GM21390 (cell line): ENCODE data around the gene RIOK2.
"Not testable (repeated sequence)": the region's sequence is repeated elsewhere in the genome, so short reads cannot be mapped to it uniquely, and the experiment has no call there.

ENCODE experiments used
- ATAC-seq: cut with Tn5 transposase; IDR thresholded peaks from one replicate; pipeline ENCODE4 v1.9.1; 2021; ENCODE audit not compliant: unreplicated experiment

Gene RIOK2

GRCh38 chr5:97183100-97183929, at the start of gene RIOK2:
Gene RIOK2 (minus strand): TSS chr5:97183247. CDS start chr5:97183191, 56 bp downstream.
- ATAC-seq = peak; percentile 92

GRCh38 chr5:97231025-97231636, 48.1 kb upstream of the RIOK2 start:
- ATAC-seq = peak; percentile 90

DNA sequence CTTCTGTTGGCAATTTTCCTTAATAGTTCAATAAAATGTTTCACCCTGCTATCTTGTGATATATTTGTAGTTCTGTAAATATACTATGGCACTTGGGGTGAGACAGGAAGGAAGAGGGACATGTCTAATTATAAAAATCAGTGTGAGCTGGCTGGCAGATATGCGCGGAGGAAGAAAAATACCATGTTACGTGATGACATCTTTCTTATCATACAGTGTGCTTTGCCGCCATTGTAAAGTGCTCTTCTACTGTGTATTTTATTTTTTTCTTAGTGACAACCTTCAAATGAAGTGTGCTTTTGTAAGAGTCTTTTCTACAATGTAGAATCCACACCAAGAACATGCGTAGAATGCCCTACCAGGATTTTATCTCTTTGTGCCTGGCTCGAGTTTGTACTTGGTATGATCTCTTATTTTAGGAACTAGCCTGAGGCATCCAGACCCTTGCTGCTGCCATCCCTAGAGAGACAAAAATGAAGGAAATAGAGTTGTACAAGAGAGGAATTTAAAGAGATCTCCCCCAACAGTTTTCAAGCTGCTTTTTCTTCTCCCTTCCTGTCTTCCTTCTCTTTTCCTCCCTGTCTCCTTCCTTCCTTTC, 46.7 kb upstream of the RIOK2 start:
- no peak for ATAC-seq

DNA sequence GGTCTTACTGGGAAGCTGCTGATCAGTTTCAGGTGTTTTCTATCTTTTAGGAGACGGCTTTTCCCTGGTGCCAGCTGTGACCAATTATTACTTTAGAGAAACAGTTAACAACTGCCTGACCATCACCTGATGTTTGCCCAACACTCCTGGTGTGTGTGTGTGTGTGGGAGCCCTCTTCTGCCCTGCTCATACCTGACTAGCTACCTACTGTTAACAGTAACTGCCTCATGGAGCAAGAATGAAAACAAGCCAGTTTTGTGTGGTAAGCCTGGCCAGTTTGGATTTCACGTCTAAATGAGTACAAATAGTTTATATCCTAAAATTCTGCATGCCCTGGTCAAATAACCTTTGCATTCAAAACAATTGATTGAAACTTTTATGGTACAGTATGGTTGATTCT, 46.1 kb upstream of the RIOK2 start:
- ATAC-seq = no peak

DNA sequence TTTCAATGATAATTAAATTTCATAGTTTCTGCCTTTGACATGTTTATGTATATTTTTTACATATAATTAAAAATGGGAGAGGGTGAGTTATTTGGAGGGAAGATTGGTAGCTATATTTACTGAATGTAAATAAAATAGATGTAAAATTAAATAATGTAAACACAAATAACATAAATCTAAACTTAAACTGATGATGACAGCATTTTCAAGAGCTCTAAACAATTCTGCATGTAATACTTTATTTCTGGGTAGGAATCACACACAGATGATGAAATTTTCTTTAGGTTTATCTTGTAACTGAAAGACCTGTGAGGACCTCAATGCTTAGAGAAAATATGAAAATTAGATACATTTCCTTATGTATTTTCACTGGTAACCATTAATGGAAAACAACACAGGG, 42.2 kb upstream of the RIOK2 start:
- no peak for ATAC-seq

GRCh38 chr5:97224112-97224750, 41.2 kb upstream of the RIOK2 start:
- ATAC-seq = no peak

GRCh38 chr5:97223596-97223995, 40.5 kb upstream of the RIOK2 start:
- ATAC-seq = no peak

DNA sequence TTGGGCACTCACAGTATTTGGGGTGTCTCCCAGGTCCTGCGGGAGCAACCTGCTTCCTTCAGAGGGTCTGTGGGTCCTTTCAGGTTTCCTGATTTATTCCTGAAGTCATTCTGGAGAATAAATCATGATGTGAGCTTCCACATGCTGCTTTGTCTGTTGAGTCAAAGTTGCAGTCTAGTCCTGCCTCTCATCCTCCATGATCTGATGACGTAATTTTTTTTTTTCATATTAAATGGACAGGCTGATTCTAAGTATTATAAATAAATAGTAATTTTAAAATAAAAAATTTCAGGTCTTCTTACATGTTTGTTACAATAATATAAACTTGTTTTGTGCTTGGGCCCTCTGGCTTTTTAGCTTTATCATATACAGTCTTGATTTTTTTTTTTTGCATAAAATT, 26.3 kb upstream of the RIOK2 start:
- ATAC-seq = no peak

GRCh38 chr5:97208714-97209113, 25.7 kb upstream of the RIOK2 start:
- no peak for ATAC-seq

DNA sequence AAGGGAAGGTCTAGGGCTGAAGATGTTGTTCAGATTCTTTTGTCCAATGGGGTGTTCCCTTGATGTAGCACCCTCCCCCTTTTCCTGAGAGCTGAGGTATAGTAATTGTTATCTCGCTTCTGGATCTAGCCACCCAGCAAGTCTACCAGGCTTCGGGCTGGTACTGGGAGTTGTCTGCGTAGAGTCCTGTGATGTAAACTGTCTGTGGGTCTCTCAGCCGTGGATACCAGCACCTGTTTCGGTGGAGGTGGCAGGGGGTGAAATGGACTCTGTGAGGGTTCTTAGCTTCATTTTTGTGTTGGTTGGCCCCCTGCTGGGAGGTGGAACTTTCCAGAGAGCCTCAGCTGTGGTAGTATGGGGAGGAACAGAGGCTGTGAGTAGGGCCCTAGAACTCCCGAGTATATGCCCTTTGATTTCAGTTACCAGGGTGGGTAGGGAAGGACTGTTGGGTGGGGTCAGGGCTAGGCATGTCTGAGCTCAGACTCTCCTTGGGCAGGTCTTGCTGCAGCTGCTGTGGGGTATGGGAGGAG, 25.2 kb upstream of the RIOK2 start:
- no peak for ATAC-seq

DNA sequence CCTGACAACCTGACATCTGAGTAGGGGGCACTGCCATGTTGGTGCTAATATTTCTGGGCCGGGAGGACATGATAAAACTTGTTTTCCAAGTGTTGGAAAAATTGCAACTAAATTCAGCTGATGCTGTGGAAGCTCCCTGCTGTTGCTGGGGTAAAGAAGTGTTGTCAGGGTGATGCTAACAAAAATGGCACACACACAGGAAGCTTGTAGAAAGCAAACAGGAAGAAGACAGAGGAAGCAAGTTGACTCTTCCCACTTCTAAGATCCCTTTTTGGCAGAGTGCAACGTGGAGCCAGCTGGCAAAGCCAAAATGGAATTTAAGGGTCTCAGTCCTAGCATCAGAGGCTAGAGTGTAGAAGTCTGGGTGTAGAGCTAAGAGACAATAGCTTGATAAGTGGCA, 11.3 kb upstream of the RIOK2 start:
- ATAC-seq = no peak

DNA sequence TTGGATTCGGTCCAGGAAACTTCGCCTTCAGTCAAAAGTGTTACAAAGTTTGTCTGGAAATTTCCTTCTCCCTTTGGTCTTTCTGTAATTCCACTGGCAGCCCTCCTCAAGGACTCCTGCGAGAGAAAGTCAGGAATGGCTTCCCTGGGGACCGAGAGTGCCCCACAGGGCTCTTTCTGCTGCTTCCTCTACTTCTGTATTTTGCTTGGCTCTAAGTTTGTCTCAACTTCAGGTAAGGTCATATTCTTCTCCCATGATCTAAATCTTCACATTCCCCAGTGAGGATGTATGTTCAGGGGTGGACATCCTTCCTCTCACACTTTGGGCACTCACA, 10.3 kb upstream of the RIOK2 start:
- no peak for ATAC-seq

DNA sequence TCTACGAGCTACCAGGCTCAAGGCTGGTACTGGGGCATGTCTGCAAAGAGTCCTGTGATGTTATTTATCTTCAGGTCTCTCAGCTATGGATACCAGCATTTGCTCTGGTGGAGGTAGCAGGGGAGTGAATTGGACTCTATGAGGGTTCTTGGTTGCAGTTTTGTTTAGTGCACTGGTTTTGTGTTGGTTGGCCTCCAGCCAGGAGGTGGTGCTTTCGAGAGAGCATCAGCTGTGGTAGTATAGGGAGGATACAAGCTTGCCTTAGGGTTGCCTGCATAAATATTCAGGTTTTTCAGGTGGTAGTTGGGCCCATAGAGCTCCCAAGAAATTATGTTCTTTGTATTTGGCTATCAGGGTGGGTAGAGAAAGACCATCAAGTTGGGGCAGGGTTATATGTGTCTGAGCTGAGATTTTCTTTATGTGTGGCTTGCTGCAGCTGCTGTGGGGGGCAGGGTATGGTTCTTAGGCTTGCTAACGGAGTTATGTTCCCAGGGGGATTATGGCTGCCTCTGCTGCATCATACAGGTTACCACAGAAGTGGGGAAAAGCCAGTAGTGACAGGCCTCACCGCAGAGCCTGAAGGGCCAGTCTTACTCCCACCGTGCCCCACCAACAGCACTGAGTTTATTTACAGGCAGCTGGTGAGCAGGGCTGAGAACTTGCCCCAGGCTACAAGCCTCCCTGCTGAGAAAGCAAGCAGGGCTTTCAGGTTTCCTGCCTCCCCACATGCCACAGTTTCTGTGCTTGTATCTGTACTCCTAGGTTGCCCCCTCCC, 9.7 kb upstream of the RIOK2 start:
- ATAC-seq = peak; percentile 80

GRCh38 chr5:97191893-97192292, 8.8 kb upstream of the RIOK2 start:
- ATAC-seq = no peak

GRCh38 chr5:97189523-97189922, 6.5 kb upstream of the RIOK2 start:
- not testable (repeated sequence) for ATAC-seq

- ATAC-seq = no peak
Observed at GRCh38 chr5:97183930-97184213, 825 bp upstream of the RIOK2 start.

DNA sequence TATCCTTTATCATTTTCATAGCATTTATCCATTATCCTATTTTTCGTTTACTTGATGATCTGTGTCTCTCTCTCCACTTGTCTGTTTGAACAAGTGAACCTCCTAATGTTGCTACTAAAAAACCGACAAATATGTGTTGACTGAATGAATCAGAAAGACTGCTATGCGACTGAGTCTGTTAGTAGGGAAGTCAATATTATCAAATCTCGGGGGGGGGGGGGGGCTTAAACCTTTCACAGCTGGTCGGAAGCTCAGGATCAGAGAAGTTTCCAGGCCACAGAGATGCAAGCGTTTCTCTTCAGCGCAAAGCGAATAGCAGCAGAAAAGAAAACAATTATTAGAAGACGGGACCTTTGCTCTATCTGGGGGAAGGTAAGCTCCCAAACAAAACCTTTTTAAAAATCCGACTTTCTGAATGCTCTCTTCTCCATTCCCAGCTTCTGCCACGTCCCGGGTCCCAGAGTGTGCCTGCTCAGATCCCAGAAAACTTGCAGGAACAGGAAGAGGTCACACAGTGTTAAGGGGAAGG, 412 bp downstream of the RIOK2 start:
- no peak for ATAC-seq

DNA sequence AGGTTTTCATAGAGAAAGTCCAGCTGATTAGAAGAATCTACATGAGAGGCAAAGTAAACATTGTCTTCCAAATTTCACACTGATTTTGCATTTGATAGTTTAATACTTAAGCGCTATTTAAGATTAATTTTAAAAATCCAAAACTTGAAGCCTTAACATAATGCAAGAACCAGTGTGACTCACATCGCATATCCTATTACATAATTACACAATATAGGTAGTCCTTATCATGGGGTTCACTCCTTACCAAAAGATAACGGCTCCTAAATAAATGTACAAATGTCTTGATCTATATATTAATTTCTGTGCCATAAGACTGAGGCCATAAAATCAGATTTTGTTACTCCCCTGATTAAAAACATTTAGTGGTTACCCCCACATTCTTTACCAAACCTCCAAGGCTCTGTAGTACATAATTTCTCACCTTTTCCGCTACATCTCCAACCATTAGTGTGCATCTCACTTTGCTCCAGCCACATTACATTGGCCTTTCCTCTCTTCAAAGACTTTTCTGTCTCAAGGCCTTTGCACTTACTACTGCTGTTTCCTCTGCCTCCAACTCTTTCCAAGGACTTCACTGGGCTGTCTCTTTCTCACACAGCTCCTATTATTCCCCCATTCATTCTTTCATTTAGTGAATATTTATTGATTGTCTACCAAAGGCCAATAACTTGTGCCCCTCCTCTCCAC, 1.0 kb downstream of the RIOK2 start:
- no peak for ATAC-seq

DNA sequence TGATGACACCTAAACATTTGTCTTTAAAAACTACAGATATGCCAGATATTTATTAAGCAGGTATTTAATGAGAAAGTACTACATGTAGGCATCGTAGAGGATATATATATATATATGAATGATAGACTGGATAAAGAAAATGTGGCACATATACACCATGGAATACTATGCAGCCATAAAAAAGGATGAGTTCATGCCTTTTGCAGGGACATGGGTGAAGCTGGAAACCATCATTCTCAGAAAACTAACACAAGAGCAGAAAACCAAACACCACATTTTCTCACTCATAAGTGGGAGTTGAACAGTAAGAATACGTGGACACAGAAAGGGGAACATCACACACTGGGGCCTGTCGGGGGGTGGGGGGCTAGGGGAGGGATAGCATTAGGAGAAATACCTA, 3.6 kb downstream of the RIOK2 start:
- ATAC-seq = not testable (repeated sequence)

DNA sequence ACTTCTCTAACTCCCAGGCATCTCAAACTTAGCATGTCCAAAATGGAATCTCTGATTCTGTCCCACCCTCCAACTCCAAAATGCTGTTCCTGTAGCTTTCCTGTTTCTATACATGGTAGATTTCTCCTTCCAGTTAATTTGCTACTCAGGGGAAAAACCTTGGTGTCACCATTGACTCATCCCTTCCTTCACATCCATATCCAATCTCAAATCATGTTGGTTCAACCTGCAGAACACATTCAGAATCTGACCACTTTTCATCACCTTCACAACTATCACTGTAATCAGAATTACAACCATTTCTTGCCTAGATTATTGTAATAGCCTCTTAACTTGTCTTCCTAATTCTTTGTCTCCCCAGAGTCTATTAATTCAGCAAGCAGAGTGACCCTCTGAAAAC, 10.8 kb downstream of the RIOK2 start:
- no peak for ATAC-seq
